ENCODE data around the gene NMRAL1. TPM values are rescaled to one million over a fixed set of nuclear protein-coding genes. Genes with fewer than 3 reads are reported as not detected.

The NMRAL1 gene
- total and polyA plus RNA-seq, 10 of the 15 experiments (the other 5 are each of a cell fraction or from before 2014, with no cell fraction given) = 4.8 to 102 (median 62.5) TPM

GRCh38 chr16:4454623-4455022, 19.8 kb downstream of the NMRAL1 start:
- SMC1A ChIA-PET (ENCODE audit: uncharacterized antibody, unreplicated experiment) = no interaction called here
- H3K9me3 ChIP-seq (replicated peaks; ENCODE audit: control insufficient read depth, insufficient read depth, low read length) = no peaks in the 10 kb centered on the region
- BruUV-seq (replicated peaks) = no TSS peak
- in situ Hi-C loops (cut with MboI) = no loop called here
- H3K79me2 ChIP-seq (ENCODE audit: control insufficient read depth, insufficient read depth, low read length) = no peaks in the 10 kb centered on the region
- RAD21 ChIA-PET (ENCODE audit: unreplicated experiment) = no interaction called here
- intact Hi-C loops (cut with micrococcal nuclease; ENCODE audit: unreplicated experiment) = no loop called here
- no peak overlapping the region for H3K4me3 ChIP-seq
- no peak overlapping the region for H2AFZ ChIP-seq (ENCODE audit: control insufficient read depth, low read depth, low read length)
- H3K4me1 ChIP-seq (ENCODE audit: control insufficient read depth, insufficient read depth, low read length) = no peaks in the 10 kb centered on the region
- no peaks in the 10 kb centered on the region for H3K27me3 ChIP-seq (replicated peaks in 1 of 2; ENCODE audit: control insufficient read depth in 2 of 2, insufficient read depth in 2 of 2, low read length in 1 of 2)
- 88% methylated on average over 9 of the region's 9 CpGs for WGBS (ENCODE audit: insufficient coverage, insufficient replicate concordance, low lambda C conversion rate, missing lambda C conversion rate)
- no peak overlapping the region for H3K9ac ChIP-seq (ENCODE audit: control insufficient read depth, insufficient read depth, low read length)
- FAIRE-seq (no peak), ATAC-seq (no peak), DNase-seq (ENCODE audit: low read depth, low spot score) (no peak)
- POLR2A ChIA-PET = no interaction called here
- no peak for TF ChIP-seq FOS (IDR thresholded peaks at IDR 0.05; ENCODE audit: borderline replicate concordance, extremely low read depth, insufficient read length)
- no peak for TF ChIP-seq RBBP5 (conservative IDR thresholded peaks at IDR 0.05)
- TF ChIP-seq ZBTB33 (IDR thresholded peaks at IDR 0.05) = no peak
- no peak for TF ChIP-seq MYB (IDR thresholded peaks at IDR 0.05; ENCODE audit: borderline replicate concordance, low read depth, low read length)
- TF ChIP-seq CHD2 (IDR thresholded peaks at IDR 0.05; ENCODE audit: borderline replicate concordance, low read depth, low read length) = no peak
- 0 out of 2 replicates have a peak, but pooled peaks have one; percentile 21 for TF ChIP-seq POLR2A (IDR thresholded peaks at IDR 0.05; ENCODE audit: low read depth, low read length)
- TF ChIP-seq CUX1 (IDR thresholded peaks at IDR 0.05; ENCODE audit: insufficient replicate concordance, low read depth, low read length) = no peak
- peak; percentile 70 for TF ChIP-seq REST (IDR thresholded peaks at IDR 0.05; ENCODE audit: low read depth, low read length)
- H3K4me2 ChIP-seq (ENCODE audit: control insufficient read depth, insufficient read depth) = no peak overlapping the region
- no peaks in the 10 kb centered on the region; the same call in 1 of the 2 replicates for H4K20me1 ChIP-seq (ENCODE audit: control insufficient read depth, insufficient read depth)
- CTCF ChIA-PET = no interaction called here
- H3K27ac ChIP-seq (ENCODE audit: control insufficient read depth, insufficient read depth) = no peak overlapping the region
- H3K36me3 ChIP-seq (ENCODE audit: control insufficient read depth in 2 of 2, insufficient read depth in 2 of 2, low read length in 1 of 2) = peaks cover 19 to 22% of the 10 kb centered on the region in 2 experiments; a peak in 3 of 4 replicates

All from GM12878 (cell line).